WTC11 (cell line): ENCODE results near the gene LARGE1. TPM values are rescaled to one million over a fixed set of nuclear protein-coding genes. Genes with fewer than 3 reads are reported as not detected.

Experiments
- ATAC-seq: fragments of 200-7000 bp; cut with Tn5 transposase; 2 replicates; pipeline ENCODE4 v1.10.0; 2021; ENCODE audit warnings: mild to moderate bottlenecking, moderate library complexity
- CTCF ChIA-PET: fragments of 300-600 bp; sonication (Branson Sonifier 250); formaldehyde crosslinking; loops from one replicate; lab custom pipeline; 2021; ENCODE audit warnings: antibody characterized with exemption; lab: Charles Lee
- POLR2A ChIA-PET: fragments of 350-600 bp; sonication (Branson Sonifier 250); formaldehyde crosslinking; loops from one replicate; lab custom pipeline; 2021; ENCODE audit warnings: antibody characterized with exemption; lab: Charles Lee
- DNase-seq: peaks from one replicate; pipeline ENCODE4 v3.0.0; 2021; ENCODE audit warnings: low spot score
- H3K27ac Mint-ChIP-seq: 2 replicates; pipeline ENCODE4 v1.8.0; 2021; ENCODE audit warnings: mixed read lengths
- H3K27me3 Mint-ChIP-seq: 2 replicates; pipeline ENCODE4 v1.8.0; 2021; ENCODE audit warnings: low read depth, mild to moderate bottlenecking, moderate library complexity, mixed read lengths
- H3K36me3 Mint-ChIP-seq: 2 replicates; pipeline ENCODE4 v1.8.0; 2021; ENCODE audit warnings: mixed read lengths
- H3K4me1 Mint-ChIP-seq: 2 replicates; pipeline ENCODE4 v1.8.0; 2022; ENCODE audit warnings: mixed read lengths
- H3K4me3 Mint-ChIP-seq: 2 replicates; pipeline ENCODE4 v1.8.0; 2021; ENCODE audit warnings: mild to moderate bottlenecking, moderate library complexity, mixed read lengths
- H3K9me3 Mint-ChIP-seq: 2 replicates; pipeline ENCODE4 v1.8.0; 2021; ENCODE audit warnings: mixed read lengths
- FOXP1 ChIP-seq: sonication (generic); formaldehyde crosslinking; IDR thresholded peaks from 2 replicates; pipeline ENCODE4 v1.8.0; 2022; ENCODE audit warnings: missing genetic modification reagents, mild to moderate bottlenecking, moderate library complexity, borderline replicate concordance
- IRF2 ChIP-seq: sonication (generic); formaldehyde crosslinking; IDR thresholded peaks from 2 replicates; pipeline ENCODE4 v1.8.0; 2022; ENCODE audit warnings: low read depth, missing genetic modification reagents, borderline replicate concordance
- MYBL2 ChIP-seq: sonication (generic); formaldehyde crosslinking; IDR thresholded peaks from 2 replicates; pipeline ENCODE4 v1.8.1; 2023; ENCODE audit warnings: mild to moderate bottlenecking, moderate library complexity, missing genetic modification reagents
- NFATC4 ChIP-seq: fragments of 250-450 bp; sonication (Bioruptor Pico); IDR thresholded peaks from 2 replicates; pipeline ENCODE4 v1.9.0; 2021; ENCODE audit warnings: mild to moderate bottlenecking
- RORB ChIP-seq: fragments of 250-450 bp; sonication (Bioruptor Pico); IDR thresholded peaks from 2 replicates; pipeline ENCODE4 v1.9.0; 2021; ENCODE audit warnings: mild to moderate bottlenecking
- SMAD3 ChIP-seq: sonication (generic); formaldehyde crosslinking; IDR thresholded peaks from 2 replicates; pipeline ENCODE4 v1.8.0; 2022; ENCODE audit warnings: missing genetic modification reagents, mild to moderate bottlenecking, borderline replicate concordance
- SMAD4 ChIP-seq: sonication (generic); formaldehyde crosslinking; IDR thresholded peaks from 2 replicates; pipeline ENCODE4 v1.8.0; 2022; ENCODE audit warnings: mild to moderate bottlenecking, missing genetic modification reagents
- TEAD1 ChIP-seq: sonication (generic); formaldehyde crosslinking; IDR thresholded peaks from 2 replicates; pipeline ENCODE4 v1.8.0; 2022; ENCODE audit warnings: mild to moderate bottlenecking, missing genetic modification reagents
- ZNF263 ChIP-seq: sonication (generic); formaldehyde crosslinking; IDR thresholded peaks from 2 replicates; pipeline ENCODE4 v1.8.1; 2022; ENCODE audit warnings: low read depth, mild to moderate bottlenecking, moderate library complexity, missing genetic modification reagents
- ZNF423 ChIP-seq: fragments of 250-450 bp; sonication (Bioruptor Pico); IDR thresholded peaks from 2 replicates; pipeline ENCODE4 v2.1.2; 2022; ENCODE audit warnings: mild to moderate bottlenecking, moderate library complexity
- total RNA-seq: library from RNA; stranded (reverse); gene quantifications from 3 replicates; pipeline ENCODE4 v1.2.3, GENCODE V29; 2021
- TF ChIP-seq, protein P1 (sequence below): fragments of 250-450 bp; sonication (Bioruptor Pico); conservative IDR thresholded peaks from 2 replicates; pipeline ENCODE4 v1.9.0; 2021; ENCODE audit warnings: mild to moderate bottlenecking
- TF ChIP-seq, protein P2 (sequence below): fragments of 200-600 bp; IDR thresholded peaks from 2 replicates; pipeline ENCODE4 v1.8.0; 2022; ENCODE audit warnings: antibody characterized with exemption
- TF ChIP-seq, protein P3 (sequence below): sonication (generic); formaldehyde crosslinking; IDR thresholded peaks from 2 replicates; pipeline ENCODE4 v1.8.0; 2023; ENCODE audit warnings: mild to moderate bottlenecking, missing genetic modification reagents
- TF ChIP-seq, protein P4 (sequence below): sonication (generic); formaldehyde crosslinking; IDR thresholded peaks from 2 replicates; pipeline ENCODE4 v1.8.1; 2023; ENCODE audit warnings: mild to moderate bottlenecking, missing genetic modification reagents
- TF ChIP-seq, protein P5 (sequence below): sonication (generic); formaldehyde crosslinking; IDR thresholded peaks from 2 replicates; pipeline ENCODE4 v1.8.0; 2023; ENCODE audit warnings: missing genetic modification reagents, mild to moderate bottlenecking, borderline replicate concordance
- TF ChIP-seq, protein P6 (sequence below): sonication (generic); formaldehyde crosslinking; IDR thresholded peaks from 2 replicates; pipeline ENCODE4 v1.8.0; 2022; ENCODE audit warnings: missing genetic modification reagents
- TF ChIP-seq, protein P7 (sequence below): sonication (generic); formaldehyde crosslinking; IDR thresholded peaks from 2 replicates; pipeline ENCODE4 v1.8.1; 2023; ENCODE audit warnings: mild to moderate bottlenecking, missing genetic modification reagents, moderate library complexity
- TF ChIP-seq, protein P8 (sequence below): sonication (generic); formaldehyde crosslinking; IDR thresholded peaks from 2 replicates; pipeline ENCODE4 v1.8.1; 2023; ENCODE audit warnings: mild to moderate bottlenecking, missing genetic modification reagents

The LARGE1 gene
- total RNA-seq, 1 experiment from 2014 or later, result 72.6 TPM

DNA sequence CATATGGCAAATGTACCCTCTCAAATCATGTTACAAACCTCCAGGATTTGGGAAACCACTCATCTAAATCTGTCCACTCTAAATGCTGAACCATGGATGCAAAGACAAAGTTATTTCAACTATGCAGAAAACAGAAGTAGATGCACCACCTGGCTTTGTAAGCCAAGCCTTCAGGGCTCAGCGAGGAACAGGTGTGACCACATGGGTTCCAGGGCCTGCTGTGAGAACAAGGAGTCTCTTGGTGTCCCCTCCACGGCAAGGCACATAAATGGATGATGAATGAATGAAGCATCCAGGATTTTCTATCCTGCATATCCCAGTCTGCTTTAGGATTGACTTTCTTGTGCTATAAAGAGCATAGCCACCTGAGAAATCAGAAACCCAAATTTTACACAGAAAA lies 284.5 kb downstream of the LARGE1 start:
- ChIA-PET POLR2A (no interaction called here), CTCF (interaction anchor here (0.6 kb wide), 1 partner anchor 94 kb away, joined by 5 read pairs; no protein-coding TSS in a partner anchor)
- no peaks in the 10 kb centered on the region for H3K27me3 Mint-ChIP-seq
- DNase-seq, result no peak
- peaks cover 21% of the 10 kb centered on the region for H3K36me3 Mint-ChIP-seq
- H3K4me3 Mint-ChIP-seq, result no peak overlapping the region
- H3K27ac Mint-ChIP-seq, result no peak overlapping the region
- H3K9me3 Mint-ChIP-seq, result peaks cover 18% of the 10 kb centered on the region
- H3K4me1 Mint-ChIP-seq, result peaks cover 7% of the 10 kb centered on the region
- no peak for ATAC-seq
- TF ChIP-seq MYBL2 (CRISPR knock-in tag), result no peak
- TF ChIP-seq, protein P1, sequence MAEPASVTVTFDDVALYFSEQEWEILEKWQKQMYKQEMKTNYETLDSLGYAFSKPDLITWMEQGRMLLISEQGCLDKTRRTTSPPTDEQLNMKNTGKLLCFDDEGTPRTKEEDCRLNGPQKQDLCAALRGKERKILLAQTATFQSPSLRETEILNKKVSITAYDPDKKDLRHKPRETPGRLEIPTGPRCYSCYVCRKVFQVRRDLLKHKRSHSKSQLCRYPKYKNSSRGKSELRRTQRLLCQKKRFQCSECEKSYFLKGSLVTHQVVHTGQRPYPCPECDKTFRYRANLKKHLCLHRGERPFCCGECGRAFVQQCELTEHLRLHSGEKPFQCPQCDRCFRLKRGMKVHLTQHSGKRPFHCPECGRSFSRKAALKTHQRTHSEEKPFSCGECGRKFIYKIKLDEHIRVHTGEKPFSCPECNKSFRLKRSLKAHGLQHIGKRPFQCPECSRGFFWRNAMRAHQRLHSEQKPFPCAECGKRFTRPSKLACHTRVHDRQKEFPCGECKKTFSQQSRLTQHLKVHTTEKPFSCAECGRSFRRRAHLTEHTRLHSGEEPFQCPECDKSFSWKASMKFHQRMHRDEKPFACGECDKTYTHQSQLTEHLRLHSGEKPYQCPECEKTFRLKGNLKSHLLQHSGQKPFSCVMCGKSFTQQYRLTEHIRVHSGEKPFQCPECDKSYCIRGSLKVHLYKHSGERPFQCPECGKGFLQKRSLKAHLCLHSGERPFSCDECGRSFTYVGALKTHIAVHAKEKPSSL (CRISPR knock-in tag), result no peak
- TF ChIP-seq SMAD3, result no peak
- TF ChIP-seq FOXP1 (CRISPR knock-in tag), result no peak
- TF ChIP-seq, protein P2, sequence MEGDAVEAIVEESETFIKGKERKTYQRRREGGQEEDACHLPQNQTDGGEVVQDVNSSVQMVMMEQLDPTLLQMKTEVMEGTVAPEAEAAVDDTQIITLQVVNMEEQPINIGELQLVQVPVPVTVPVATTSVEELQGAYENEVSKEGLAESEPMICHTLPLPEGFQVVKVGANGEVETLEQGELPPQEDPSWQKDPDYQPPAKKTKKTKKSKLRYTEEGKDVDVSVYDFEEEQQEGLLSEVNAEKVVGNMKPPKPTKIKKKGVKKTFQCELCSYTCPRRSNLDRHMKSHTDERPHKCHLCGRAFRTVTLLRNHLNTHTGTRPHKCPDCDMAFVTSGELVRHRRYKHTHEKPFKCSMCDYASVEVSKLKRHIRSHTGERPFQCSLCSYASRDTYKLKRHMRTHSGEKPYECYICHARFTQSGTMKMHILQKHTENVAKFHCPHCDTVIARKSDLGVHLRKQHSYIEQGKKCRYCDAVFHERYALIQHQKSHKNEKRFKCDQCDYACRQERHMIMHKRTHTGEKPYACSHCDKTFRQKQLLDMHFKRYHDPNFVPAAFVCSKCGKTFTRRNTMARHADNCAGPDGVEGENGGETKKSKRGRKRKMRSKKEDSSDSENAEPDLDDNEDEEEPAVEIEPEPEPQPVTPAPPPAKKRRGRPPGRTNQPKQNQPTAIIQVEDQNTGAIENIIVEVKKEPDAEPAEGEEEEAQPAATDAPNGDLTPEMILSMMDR, result no peak
- TF ChIP-seq, protein P3, sequence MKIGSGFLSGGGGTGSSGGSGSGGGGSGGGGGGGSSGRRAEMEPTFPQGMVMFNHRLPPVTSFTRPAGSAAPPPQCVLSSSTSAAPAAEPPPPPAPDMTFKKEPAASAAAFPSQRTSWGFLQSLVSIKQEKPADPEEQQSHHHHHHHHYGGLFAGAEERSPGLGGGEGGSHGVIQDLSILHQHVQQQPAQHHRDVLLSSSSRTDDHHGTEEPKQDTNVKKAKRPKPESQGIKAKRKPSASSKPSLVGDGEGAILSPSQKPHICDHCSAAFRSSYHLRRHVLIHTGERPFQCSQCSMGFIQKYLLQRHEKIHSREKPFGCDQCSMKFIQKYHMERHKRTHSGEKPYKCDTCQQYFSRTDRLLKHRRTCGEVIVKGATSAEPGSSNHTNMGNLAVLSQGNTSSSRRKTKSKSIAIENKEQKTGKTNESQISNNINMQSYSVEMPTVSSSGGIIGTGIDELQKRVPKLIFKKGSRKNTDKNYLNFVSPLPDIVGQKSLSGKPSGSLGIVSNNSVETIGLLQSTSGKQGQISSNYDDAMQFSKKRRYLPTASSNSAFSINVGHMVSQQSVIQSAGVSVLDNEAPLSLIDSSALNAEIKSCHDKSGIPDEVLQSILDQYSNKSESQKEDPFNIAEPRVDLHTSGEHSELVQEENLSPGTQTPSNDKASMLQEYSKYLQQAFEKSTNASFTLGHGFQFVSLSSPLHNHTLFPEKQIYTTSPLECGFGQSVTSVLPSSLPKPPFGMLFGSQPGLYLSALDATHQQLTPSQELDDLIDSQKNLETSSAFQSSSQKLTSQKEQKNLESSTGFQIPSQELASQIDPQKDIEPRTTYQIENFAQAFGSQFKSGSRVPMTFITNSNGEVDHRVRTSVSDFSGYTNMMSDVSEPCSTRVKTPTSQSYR, result no peak
- no peak for TF ChIP-seq SMAD4
- TF ChIP-seq ZNF423, result no peak
- no peak for TF ChIP-seq TEAD1 (CRISPR knock-in tag)
- TF ChIP-seq, protein P4, sequence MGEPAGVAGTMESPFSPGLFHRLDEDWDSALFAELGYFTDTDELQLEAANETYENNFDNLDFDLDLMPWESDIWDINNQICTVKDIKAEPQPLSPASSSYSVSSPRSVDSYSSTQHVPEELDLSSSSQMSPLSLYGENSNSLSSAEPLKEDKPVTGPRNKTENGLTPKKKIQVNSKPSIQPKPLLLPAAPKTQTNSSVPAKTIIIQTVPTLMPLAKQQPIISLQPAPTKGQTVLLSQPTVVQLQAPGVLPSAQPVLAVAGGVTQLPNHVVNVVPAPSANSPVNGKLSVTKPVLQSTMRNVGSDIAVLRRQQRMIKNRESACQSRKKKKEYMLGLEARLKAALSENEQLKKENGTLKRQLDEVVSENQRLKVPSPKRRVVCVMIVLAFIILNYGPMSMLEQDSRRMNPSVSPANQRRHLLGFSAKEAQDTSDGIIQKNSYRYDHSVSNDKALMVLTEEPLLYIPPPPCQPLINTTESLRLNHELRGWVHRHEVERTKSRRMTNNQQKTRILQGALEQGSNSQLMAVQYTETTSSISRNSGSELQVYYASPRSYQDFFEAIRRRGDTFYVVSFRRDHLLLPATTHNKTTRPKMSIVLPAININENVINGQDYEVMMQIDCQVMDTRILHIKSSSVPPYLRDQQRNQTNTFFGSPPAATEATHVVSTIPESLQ (CRISPR knock-in tag), result no peak
- no peak for TF ChIP-seq IRF2 (CRISPR knock-in tag)
- TF ChIP-seq ZNF263, result no peak
- TF ChIP-seq, protein P5, sequence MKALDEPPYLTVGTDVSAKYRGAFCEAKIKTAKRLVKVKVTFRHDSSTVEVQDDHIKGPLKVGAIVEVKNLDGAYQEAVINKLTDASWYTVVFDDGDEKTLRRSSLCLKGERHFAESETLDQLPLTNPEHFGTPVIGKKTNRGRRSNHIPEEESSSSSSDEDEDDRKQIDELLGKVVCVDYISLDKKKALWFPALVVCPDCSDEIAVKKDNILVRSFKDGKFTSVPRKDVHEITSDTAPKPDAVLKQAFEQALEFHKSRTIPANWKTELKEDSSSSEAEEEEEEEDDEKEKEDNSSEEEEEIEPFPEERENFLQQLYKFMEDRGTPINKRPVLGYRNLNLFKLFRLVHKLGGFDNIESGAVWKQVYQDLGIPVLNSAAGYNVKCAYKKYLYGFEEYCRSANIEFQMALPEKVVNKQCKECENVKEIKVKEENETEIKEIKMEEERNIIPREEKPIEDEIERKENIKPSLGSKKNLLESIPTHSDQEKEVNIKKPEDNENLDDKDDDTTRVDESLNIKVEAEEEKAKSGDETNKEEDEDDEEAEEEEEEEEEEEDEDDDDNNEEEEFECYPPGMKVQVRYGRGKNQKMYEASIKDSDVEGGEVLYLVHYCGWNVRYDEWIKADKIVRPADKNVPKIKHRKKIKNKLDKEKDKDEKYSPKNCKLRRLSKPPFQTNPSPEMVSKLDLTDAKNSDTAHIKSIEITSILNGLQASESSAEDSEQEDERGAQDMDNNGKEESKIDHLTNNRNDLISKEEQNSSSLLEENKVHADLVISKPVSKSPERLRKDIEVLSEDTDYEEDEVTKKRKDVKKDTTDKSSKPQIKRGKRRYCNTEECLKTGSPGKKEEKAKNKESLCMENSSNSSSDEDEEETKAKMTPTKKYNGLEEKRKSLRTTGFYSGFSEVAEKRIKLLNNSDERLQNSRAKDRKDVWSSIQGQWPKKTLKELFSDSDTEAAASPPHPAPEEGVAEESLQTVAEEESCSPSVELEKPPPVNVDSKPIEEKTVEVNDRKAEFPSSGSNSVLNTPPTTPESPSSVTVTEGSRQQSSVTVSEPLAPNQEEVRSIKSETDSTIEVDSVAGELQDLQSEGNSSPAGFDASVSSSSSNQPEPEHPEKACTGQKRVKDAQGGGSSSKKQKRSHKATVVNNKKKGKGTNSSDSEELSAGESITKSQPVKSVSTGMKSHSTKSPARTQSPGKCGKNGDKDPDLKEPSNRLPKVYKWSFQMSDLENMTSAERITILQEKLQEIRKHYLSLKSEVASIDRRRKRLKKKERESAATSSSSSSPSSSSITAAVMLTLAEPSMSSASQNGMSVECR, result no peak
- TF ChIP-seq, protein P6, sequence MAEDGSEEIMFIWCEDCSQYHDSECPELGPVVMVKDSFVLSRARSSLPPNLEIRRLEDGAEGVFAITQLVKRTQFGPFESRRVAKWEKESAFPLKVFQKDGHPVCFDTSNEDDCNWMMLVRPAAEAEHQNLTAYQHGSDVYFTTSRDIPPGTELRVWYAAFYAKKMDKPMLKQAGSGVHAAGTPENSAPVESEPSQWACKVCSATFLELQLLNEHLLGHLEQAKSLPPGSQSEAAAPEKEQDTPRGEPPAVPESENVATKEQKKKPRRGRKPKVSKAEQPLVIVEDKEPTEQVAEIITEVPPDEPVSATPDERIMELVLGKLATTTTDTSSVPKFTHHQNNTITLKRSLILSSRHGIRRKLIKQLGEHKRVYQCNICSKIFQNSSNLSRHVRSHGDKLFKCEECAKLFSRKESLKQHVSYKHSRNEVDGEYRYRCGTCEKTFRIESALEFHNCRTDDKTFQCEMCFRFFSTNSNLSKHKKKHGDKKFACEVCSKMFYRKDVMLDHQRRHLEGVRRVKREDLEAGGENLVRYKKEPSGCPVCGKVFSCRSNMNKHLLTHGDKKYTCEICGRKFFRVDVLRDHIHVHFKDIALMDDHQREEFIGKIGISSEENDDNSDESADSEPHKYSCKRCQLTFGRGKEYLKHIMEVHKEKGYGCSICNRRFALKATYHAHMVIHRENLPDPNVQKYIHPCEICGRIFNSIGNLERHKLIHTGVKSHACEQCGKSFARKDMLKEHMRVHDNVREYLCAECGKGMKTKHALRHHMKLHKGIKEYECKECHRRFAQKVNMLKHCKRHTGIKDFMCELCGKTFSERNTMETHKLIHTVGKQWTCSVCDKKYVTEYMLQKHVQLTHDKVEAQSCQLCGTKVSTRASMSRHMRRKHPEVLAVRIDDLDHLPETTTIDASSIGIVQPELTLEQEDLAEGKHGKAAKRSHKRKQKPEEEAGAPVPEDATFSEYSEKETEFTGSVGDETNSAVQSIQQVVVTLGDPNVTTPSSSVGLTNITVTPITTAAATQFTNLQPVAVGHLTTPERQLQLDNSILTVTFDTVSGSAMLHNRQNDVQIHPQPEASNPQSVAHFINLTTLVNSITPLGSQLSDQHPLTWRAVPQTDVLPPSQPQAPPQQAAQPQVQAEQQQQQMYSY (CRISPR knock-in tag), result no peak
- TF ChIP-seq NFATC4 (CRISPR knock-in tag), result no peak
- TF ChIP-seq RORB (CRISPR knock-in tag), result no peak
- TF ChIP-seq, protein P7, sequence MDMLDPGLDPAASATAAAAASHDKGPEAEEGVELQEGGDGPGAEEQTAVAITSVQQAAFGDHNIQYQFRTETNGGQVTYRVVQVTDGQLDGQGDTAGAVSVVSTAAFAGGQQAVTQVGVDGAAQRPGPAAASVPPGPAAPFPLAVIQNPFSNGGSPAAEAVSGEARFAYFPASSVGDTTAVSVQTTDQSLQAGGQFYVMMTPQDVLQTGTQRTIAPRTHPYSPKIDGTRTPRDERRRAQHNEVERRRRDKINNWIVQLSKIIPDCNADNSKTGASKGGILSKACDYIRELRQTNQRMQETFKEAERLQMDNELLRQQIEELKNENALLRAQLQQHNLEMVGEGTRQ (CRISPR knock-in tag), result no peak
- TF ChIP-seq, protein P8, sequence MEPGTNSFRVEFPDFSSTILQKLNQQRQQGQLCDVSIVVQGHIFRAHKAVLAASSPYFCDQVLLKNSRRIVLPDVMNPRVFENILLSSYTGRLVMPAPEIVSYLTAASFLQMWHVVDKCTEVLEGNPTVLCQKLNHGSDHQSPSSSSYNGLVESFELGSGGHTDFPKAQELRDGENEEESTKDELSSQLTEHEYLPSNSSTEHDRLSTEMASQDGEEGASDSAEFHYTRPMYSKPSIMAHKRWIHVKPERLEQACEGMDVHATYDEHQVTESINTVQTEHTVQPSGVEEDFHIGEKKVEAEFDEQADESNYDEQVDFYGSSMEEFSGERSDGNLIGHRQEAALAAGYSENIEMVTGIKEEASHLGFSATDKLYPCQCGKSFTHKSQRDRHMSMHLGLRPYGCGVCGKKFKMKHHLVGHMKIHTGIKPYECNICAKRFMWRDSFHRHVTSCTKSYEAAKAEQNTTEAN (CRISPR knock-in tag), result no peak
